Activated naive CD4-positive, alpha-beta T cell treated with anti-CD3 and anti-CD28 coated beads for 36 hours (primary cell): Measurements from ENCODE around the gene THRA. TPM values are rescaled to one million over a fixed set of nuclear protein-coding genes. Genes with fewer than 3 reads are reported as not detected.

Experiments used
- CTCF ChIA-PET: fragments of 350-600 bp; sonication (Branson Sonifier 250); formaldehyde crosslinking; loops from one replicate; lab custom pipeline; 2021; ENCODE audit warnings: antibody characterized with exemption; lab: Charles Lee
- DNase-seq: peaks from one replicate; pipeline ENCODE4 v3.0.0-alpha.2; 2020
- H3K27ac Mint-ChIP-seq: one replicate; pipeline ENCODE4 v1.8.0; 2021; ENCODE audit warnings: mild to moderate bottlenecking, mixed read lengths
- H3K27me3 Mint-ChIP-seq: one replicate; pipeline ENCODE4 v1.8.0; 2021; ENCODE audit warnings: low read depth, mixed read lengths
- H3K36me3 Mint-ChIP-seq: one replicate; pipeline ENCODE4 v1.8.0; 2021; ENCODE audit warnings: low read depth, mixed read lengths
- H3K4me1 Mint-ChIP-seq: one replicate; pipeline ENCODE4 v1.8.0; 2021; ENCODE audit warnings: low read depth, mixed read lengths
- H3K4me3 Mint-ChIP-seq: one replicate; pipeline ENCODE4 v1.8.0; 2021; ENCODE audit warnings: mild to moderate bottlenecking, moderate library complexity, mixed read lengths
- H3K9me3 Mint-ChIP-seq: one replicate; pipeline ENCODE4 v1.8.0; 2021; ENCODE audit warnings: mixed read lengths
- intact Hi-C: fragments of 100-400 bp; cut with micrococcal nuclease; formaldehyde crosslinking; loops from one replicate; pipeline ENCODE4 v1.15.1; 2023
- total RNA-seq, 2 experiments: library from RNA; stranded (reverse); gene quantifications; one replicate each; pipeline ENCODE4 v1.2.3, GENCODE V29; 2021

THRA gene
- total RNA-seq, 2 experiments from 2014 or later: 10.2 to 11.2 TPM

DNA sequence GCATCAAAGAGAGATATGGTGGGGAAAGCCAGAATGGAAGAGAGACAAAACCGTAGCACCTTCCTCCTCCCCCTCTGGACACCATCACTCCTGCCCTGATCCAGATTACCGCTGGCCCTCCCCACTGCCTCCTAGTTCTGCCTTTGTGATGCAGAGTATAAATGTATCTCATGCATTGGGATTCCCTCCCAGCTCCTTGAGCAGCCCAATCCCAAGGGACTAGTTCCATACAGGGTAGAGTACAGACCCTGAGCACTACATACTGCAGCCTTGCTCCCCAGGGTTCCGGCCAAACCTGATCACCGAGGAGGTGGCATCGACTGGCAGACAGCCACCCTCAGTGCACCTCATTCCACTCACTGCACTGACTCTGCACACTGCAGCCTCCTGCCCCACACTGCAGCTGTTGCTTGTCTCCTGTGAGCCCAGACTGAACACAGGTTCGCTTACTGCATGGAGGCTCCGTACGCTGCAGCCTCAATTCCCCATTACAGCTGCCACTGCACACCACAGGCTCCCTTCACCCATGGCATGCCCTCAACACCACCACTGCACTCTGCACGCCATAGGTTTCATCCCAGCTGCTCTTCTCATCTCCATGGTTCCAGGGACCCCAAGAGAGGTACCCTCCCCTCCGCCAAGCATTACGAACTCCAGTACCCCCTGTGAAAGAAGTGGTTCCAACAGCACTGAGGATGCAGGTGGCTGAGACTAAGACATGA, 1.7 kb upstream of the THRA start:
- intact Hi-C loops: no loop called here
- Mint-ChIP-seq H3K27me3 (peaks cover 2% of the 10 kb centered on the region), H3K4me3 (peak overlapping the region; percentile 77), H3K9me3 (no peaks in the 10 kb centered on the region), H3K36me3 (no peaks in the 10 kb centered on the region), H3K4me1 (peaks cover 32% of the 10 kb centered on the region), H3K27ac (no peak overlapping the region)
- no peak for DNase-seq
- CTCF ChIA-PET: interaction anchor here (1.1 to 11.3 kb wide), 4 partner anchors 15 to 50 kb away, joined by 3 to 157 read pairs (median 47); no protein-coding TSS in a partner anchor

DNA sequence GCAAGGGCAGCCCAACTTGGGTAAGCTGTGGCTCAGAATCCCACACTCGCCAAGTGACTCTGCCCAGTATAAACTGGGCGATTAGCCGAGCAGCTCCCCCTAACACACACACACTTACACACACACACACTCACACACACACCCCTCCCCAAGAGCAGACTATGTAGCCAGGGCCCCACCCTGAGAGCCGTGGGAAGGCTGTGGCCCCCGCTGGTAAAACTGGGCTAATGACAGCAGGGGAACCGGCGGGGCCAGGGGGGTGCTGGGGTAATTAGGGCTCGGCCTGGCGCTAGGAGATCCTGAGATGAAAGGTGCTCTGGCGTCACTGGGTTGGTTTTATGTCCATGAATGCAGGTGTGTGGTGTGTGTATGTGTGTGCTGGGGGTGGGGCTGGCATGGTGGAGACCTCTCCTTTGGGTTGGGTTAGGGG, 1.1 kb upstream of the THRA start:
- peaks cover 35% of the 10 kb centered on the region for H3K4me1 Mint-ChIP-seq
- no peak overlapping the region for H3K27ac Mint-ChIP-seq
- no peaks in the 10 kb centered on the region for H3K36me3 Mint-ChIP-seq
- intact Hi-C loops: loop anchor here (2.0 kb wide), 1 partner anchor 25 kb away; no protein-coding TSS in a partner anchor
- CTCF ChIA-PET: interaction anchor here (0.6 to 11.3 kb wide), 6 partner anchors 10 to 86 kb away, joined by 3 to 157 read pairs (median 4); partner anchors contain the start of gene NR1D1
- H3K4me3 Mint-ChIP-seq: peak overlapping the region; percentile 77
- DNase-seq: no peak
- peaks cover 2% of the 10 kb centered on the region for H3K27me3 Mint-ChIP-seq
- H3K9me3 Mint-ChIP-seq: no peaks in the 10 kb centered on the region

DNA sequence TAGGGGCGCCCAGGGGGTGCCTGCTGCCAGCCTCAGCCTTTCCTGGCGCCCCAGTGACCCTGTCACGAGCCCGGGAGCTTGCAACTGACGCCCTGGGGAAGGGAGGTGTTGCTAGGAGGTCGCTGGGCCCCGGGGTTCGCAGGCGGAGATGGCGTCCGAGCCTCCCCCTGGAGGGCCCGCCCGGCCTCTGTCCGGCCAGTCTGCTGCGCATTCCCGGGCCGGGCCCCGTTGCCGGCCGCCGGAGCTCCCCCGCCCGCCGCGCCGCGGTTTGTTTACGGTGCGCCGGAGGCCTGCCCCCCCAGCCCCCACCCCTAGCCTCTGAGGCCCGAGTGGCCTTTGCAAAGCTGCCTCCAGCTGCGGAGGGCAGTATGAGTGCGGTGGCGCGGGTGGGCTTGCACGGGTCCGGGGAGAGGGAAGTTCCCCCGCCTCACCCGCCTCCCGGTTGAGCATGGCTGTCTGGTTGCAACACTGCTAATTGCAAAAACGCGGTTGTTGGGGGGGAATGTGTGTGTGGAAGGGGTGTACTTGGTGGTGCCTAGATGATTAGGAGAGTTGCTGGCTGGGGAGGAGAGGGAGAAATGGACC, 514 bp downstream of the THRA start:
- Mint-ChIP-seq H3K27me3 (peaks cover 2% of the 10 kb centered on the region), H3K4me3 (peak overlapping the region; percentile 76), H3K36me3 (no peaks in the 10 kb centered on the region), H3K27ac (no peak overlapping the region), H3K4me1 (peaks cover 52% of the 10 kb centered on the region), H3K9me3 (no peaks in the 10 kb centered on the region)
- intact Hi-C loops: loop anchor here (1.0 to 2.0 kb wide), 2 partner anchors 24 to 48 kb away; no protein-coding TSS in a partner anchor
- CTCF ChIA-PET: interaction anchor here (0.6 to 11.3 kb wide), 8 partner anchors 9 to 48 kb away, joined by 3 to 157 read pairs (median 5); partner anchors contain the start of genes MED24 and NR1D1
- DNase-seq: peak; percentile 47

DNA sequence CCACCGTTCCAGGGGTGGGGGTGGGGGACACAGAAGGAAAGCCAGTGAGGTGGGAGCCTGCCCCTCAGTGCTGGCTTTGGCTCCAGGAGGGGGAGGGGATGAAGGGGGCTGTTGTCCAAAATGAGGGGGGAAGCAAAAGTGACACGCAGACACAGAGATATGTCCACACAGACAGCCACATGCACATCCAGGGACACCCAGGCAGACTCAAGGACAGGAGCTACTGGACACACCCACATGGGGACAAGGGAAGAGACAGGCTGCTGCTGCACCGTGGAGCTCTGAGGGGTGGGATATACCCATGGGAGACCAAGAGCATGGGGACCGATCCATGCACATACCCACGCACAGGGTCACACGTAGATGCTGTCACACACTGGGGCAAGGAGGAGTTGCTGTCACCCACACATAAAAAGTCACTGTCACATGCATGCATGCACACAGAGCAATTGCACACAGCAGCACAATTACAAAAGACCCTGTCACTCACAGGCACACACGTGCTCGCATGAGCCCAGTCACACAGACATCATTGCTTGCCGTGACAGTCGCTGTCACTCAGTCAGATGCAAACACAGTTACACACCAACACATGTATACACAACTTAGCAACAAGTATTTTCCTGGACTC, 1.3 kb downstream of the THRA start:
- DNase-seq: peak; percentile 38
- peak overlapping the region; percentile 76 for H3K4me3 Mint-ChIP-seq
- CTCF ChIA-PET: interaction anchor here (0.8 to 11.3 kb wide), 11 partner anchors 12 to 105 kb away, joined by 3 to 157 read pairs (median 7); no protein-coding TSS in a partner anchor
- intact Hi-C loops: loop anchor here (1.0 to 2.0 kb wide), 2 partner anchors 23 to 47 kb away; no protein-coding TSS in a partner anchor
- no peak overlapping the region for H3K27ac Mint-ChIP-seq
- no peaks in the 10 kb centered on the region for H3K9me3 Mint-ChIP-seq
- peaks cover 2% of the 10 kb centered on the region for H3K27me3 Mint-ChIP-seq
- H3K4me1 Mint-ChIP-seq: peaks cover 59% of the 10 kb centered on the region
- H3K36me3 Mint-ChIP-seq: no peaks in the 10 kb centered on the region

GRCh38 chr17:40064971-40065768, 2.4 kb downstream of the THRA start:
- H3K27ac Mint-ChIP-seq: peak overlapping the region; percentile 32
- no peak for DNase-seq
- intact Hi-C loops: loop anchor here (5.0 kb wide), 1 partner anchor 102 kb away; no protein-coding TSS in a partner anchor
- H3K36me3 Mint-ChIP-seq: no peaks in the 10 kb centered on the region
- peak overlapping the region; percentile 18 for H3K4me3 Mint-ChIP-seq
- H3K4me1 Mint-ChIP-seq: peaks cover 70% of the 10 kb centered on the region
- CTCF ChIA-PET: interaction anchor here (1.1 to 11.3 kb wide), 7 partner anchors 10 to 103 kb away, joined by 3 to 157 read pairs (median 19); partner anchors contain the start of gene MED24
- peaks cover 2% of the 10 kb centered on the region for H3K27me3 Mint-ChIP-seq
- no peaks in the 10 kb centered on the region for H3K9me3 Mint-ChIP-seq

DNA sequence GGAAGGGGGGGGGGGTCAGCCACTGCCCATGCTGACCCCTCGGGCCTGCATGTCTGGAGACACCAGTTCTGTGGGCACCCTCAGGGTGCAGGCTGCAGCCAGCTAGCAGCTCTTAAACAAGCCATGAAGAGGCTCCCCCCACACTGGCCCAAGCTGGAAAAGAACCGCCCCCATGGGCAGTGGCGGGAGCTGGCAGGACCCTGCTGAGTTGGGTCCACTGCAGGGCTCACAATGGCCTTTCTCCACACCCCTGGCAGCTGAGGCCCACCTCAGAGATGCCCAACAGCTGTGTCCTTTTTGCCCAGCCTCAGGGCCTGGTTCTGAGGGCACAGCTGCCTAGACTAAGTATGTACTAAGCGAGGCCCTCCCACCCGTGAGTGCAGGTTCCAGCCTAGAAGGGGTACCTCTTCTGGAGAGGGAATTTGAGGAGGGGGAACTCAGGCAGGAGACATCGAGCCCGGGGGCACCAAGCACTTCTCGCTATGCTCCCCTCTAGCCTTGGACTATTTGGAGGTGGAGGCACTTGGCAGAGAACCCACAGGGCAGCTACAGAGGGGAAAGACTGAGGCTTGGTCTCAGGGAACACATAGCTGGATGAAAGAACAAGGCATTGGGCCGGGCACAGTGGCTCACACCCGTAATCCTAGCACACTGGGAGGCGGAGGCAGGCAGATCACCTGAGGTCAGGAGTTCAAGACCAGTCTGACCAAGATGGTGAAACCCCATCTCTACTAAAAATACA, 3.2 kb downstream of the THRA start:
- intact Hi-C loops: loop anchor here (5.0 kb wide), 1 partner anchor 101 kb away; no protein-coding TSS in a partner anchor
- CTCF ChIA-PET: interaction anchor here (0.6 to 11.3 kb wide), 7 partner anchors 10 to 103 kb away, joined by 3 to 157 read pairs (median 19); partner anchors contain the start of gene MED24
- DNase-seq: no peak
- Mint-ChIP-seq H3K4me1 (peaks cover 78% of the 10 kb centered on the region), H3K36me3 (no peaks in the 10 kb centered on the region), H3K4me3 (no peak overlapping the region), H3K9me3 (no peaks in the 10 kb centered on the region), H3K27ac (peak overlapping the region; percentile 53), H3K27me3 (peaks cover 2% of the 10 kb centered on the region)

DNA sequence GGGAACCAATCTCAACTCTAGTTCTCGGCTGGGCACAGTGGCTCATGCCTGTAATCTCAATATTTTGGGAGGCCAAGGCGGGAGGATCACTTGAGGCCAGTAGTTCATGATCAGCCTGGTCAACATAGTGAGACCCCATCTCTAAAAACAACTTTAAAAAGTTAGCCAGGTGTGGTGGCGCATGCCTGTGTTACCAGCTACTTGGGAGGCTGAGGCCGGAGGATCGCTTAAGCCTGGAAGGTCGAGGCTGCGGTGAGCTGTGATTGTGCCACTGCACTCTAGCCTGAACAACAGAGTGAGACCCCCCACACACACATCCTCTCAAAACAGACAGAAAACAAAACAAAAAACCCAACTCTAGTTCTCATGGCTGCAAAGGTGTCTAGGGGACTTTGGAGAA, 4.9 kb downstream of the THRA start:
- intact Hi-C loops: loop anchor here (5.0 kb wide), 1 partner anchor 100 kb away; no protein-coding TSS in a partner anchor
- peaks cover 74% of the 10 kb centered on the region for H3K4me1 Mint-ChIP-seq
- peak overlapping the region; percentile 73 for H3K4me3 Mint-ChIP-seq
- no peaks in the 10 kb centered on the region for H3K27me3 Mint-ChIP-seq
- H3K27ac Mint-ChIP-seq: peak overlapping the region; percentile 92
- CTCF ChIA-PET: interaction anchor here (4.5 to 11.3 kb wide), 3 partner anchors 8 to 44 kb away, joined by 26 to 157 read pairs (median 90); no protein-coding TSS in a partner anchor
- H3K36me3 Mint-ChIP-seq: no peaks in the 10 kb centered on the region
- H3K9me3 Mint-ChIP-seq: no peaks in the 10 kb centered on the region
- DNase-seq: no peak

- H3K36me3 Mint-ChIP-seq: no peaks in the 10 kb centered on the region
- intact Hi-C loops: loop anchor here (5.0 kb wide), 1 partner anchor 99 kb away; no protein-coding TSS in a partner anchor
- H3K4me1 Mint-ChIP-seq: peaks cover 76% of the 10 kb centered on the region
- H3K27me3 Mint-ChIP-seq: no peaks in the 10 kb centered on the region
- peak overlapping the region; percentile 92 for H3K27ac Mint-ChIP-seq
- no peak for DNase-seq
- CTCF ChIA-PET: interaction anchor here (1.2 to 11.3 kb wide), 4 partner anchors 8 to 56 kb away, joined by 3 to 157 read pairs (median 48); partner anchors contain the start of gene NR1D1
- H3K4me3 Mint-ChIP-seq: peak overlapping the region; percentile 73
- no peaks in the 10 kb centered on the region for H3K9me3 Mint-ChIP-seq
Measured at GRCh38 chr17:40068129-40068581, 5.4 kb downstream of the THRA start.

DNA sequence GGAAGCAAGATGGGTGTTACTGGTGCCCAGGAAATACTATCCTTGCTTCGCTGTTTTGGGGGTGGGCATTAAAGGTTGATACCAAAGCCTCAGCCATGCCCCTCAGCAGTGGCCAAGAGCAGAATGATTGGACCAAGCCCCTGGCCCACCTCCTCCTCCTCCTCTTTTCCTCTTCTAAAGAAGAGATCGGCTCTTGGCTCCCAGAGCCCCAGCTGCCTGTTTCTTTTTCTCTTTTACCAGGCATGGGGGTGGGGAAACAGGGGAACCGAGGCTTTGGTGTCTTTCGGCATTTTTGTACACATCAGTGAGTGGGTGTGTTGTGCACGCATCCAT, 5.8 kb downstream of the THRA start:
- CTCF ChIA-PET: interaction anchor here (0.9 to 1.7 kb wide), 4 partner anchors 25 to 59 kb away, joined by 3 to 6 read pairs (median 3); partner anchors contain the start of gene NR1D1
- Mint-ChIP-seq H3K27ac (peak overlapping the region; percentile 92), H3K9me3 (no peaks in the 10 kb centered on the region), H3K4me1 (peaks cover 77% of the 10 kb centered on the region), H3K36me3 (no peaks in the 10 kb centered on the region), H3K4me3 (peak overlapping the region; percentile 73), H3K27me3 (no peaks in the 10 kb centered on the region)
- no peak for DNase-seq
- intact Hi-C loops: loop anchor here (5.0 kb wide), 1 partner anchor 99 kb away; no protein-coding TSS in a partner anchor

- Mint-ChIP-seq H3K9me3 (no peaks in the 10 kb centered on the region), H3K27ac (peak overlapping the region; percentile 92), H3K4me1 (peaks cover 72% of the 10 kb centered on the region), H3K36me3 (no peaks in the 10 kb centered on the region), H3K4me3 (peak overlapping the region; percentile 73), H3K27me3 (no peaks in the 10 kb centered on the region)
- CTCF ChIA-PET: interaction anchor here (0.6 to 2.2 kb wide), 10 partner anchors 17 to 464 kb away, joined by 3 to 7 read pairs (median 3); partner anchors contain the start of gene NR1D1
- peak; percentile 89 for DNase-seq
- intact Hi-C loops: loop anchor here (1.0 to 5.0 kb wide), 2 partner anchors 27 to 98 kb away; no protein-coding TSS in a partner anchor
Measured at GRCh38 chr17:40068917-40069750, 6.4 kb downstream of the THRA start.
